OCI-LY3 (cell line): ENCODE results near the gene RAD51B.

Experiments used
- EZH2phosphoT487 ChIP-seq: fragments of 200-600 bp; shearing (Covaris generic); IDR thresholded peaks from 2 replicates; pipeline ENCODE4 v1.6.1; 2018; ENCODE audit warnings: antibody characterized with exemption, mixed run types, low read depth
- TF ChIP-seq, protein P1 (sequence below): fragments of 200-600, 300-600 bp; sonication (generic); IDR thresholded peaks from 2 replicates; pipeline ENCODE4 v1.5.1; 2014; ENCODE audit warnings: antibody characterized with exemption, low read length, low read depth

- no peak for TF ChIP-seq EZH2phosphoT487
- TF ChIP-seq, protein P1, sequence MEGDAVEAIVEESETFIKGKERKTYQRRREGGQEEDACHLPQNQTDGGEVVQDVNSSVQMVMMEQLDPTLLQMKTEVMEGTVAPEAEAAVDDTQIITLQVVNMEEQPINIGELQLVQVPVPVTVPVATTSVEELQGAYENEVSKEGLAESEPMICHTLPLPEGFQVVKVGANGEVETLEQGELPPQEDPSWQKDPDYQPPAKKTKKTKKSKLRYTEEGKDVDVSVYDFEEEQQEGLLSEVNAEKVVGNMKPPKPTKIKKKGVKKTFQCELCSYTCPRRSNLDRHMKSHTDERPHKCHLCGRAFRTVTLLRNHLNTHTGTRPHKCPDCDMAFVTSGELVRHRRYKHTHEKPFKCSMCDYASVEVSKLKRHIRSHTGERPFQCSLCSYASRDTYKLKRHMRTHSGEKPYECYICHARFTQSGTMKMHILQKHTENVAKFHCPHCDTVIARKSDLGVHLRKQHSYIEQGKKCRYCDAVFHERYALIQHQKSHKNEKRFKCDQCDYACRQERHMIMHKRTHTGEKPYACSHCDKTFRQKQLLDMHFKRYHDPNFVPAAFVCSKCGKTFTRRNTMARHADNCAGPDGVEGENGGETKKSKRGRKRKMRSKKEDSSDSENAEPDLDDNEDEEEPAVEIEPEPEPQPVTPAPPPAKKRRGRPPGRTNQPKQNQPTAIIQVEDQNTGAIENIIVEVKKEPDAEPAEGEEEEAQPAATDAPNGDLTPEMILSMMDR, result no peak
Measured at GRCh38 chr14:68407825-68408224, 588.2 kb downstream of the RAD51B start.
